Dedifferentiated amniotic fluid mesenchymal stem cell (primary cell): ENCODE data around the gene PLCG2.

Experiments
- DNase-seq: peaks from one replicate; pipeline ENCODE4 v3.0.0-alpha.2; 2016; ENCODE audit errors: extremely low spot score

PLCG2 gene

GRCh38 chr16:81816351-81816750, 37.3 kb downstream of the PLCG2 start:
- no peak for DNase-seq

- no peak for DNase-seq
Measured at GRCh38 chr16:81816793-81817210, 37.7 kb downstream of the PLCG2 start.

GRCh38 chr16:81817296-81817695, 38.2 kb downstream of the PLCG2 start:
- DNase-seq: no peak

- no peak for DNase-seq
Measured at GRCh38 chr16:81817789-81818567, 38.9 kb downstream of the PLCG2 start.

GRCh38 chr16:81818568-81818896, 39.4 kb downstream of the PLCG2 start:
- no peak for DNase-seq

- no peak for DNase-seq
Measured at GRCh38 chr16:81818905-81819304, 39.8 kb downstream of the PLCG2 start.

- DNase-seq: no peak
Measured at GRCh38 chr16:81821436-81822128, 42.5 kb downstream of the PLCG2 start.

GRCh38 chr16:81823111-81823510, 44.0 kb downstream of the PLCG2 start:
- DNase-seq: no peak

- no peak for DNase-seq
Measured at GRCh38 chr16:81823734-81824133, 44.6 kb downstream of the PLCG2 start.

GRCh38 chr16:81826523-81826922, 47.4 kb downstream of the PLCG2 start:
- DNase-seq: no peak

- DNase-seq: no peak
Measured at GRCh38 chr16:81830845-81831540, 51.9 kb downstream of the PLCG2 start.

GRCh38 chr16:81831722-81832126, 52.6 kb downstream of the PLCG2 start:
- DNase-seq: no peak

- no peak for DNase-seq
Measured at GRCh38 chr16:81832801-81833547, 53.9 kb downstream of the PLCG2 start.

- DNase-seq: no peak
Measured at GRCh38 chr16:81833751-81834150, 54.7 kb downstream of the PLCG2 start.

GRCh38 chr16:81834868-81835267, 55.8 kb downstream of the PLCG2 start:
- DNase-seq: no peak

- no peak for DNase-seq
Measured at GRCh38 chr16:81836279-81837054, 57.4 kb downstream of the PLCG2 start.

GRCh38 chr16:81837312-81837751, 58.2 kb downstream of the PLCG2 start:
- DNase-seq: no peak

GRCh38 chr16:81838794-81839193, 59.7 kb downstream of the PLCG2 start:
- DNase-seq: no peak

GRCh38 chr16:81841722-81842121, 62.6 kb downstream of the PLCG2 start:
- no peak for DNase-seq

- no peak for DNase-seq
Measured at GRCh38 chr16:81842564-81843242, 63.6 kb downstream of the PLCG2 start.

- DNase-seq: peak; percentile 28
Measured at GRCh38 chr16:81843243-81843582, 64.1 kb downstream of the PLCG2 start.
